GM23248 (cell line): ENCODE results near the gene LRRC55.

ENCODE experiments used
- EZH2 ChIP-seq: fragments of 200-600 bp; sonication (generic); IDR thresholded peaks from 2 replicates; pipeline ENCODE4 v1.6.1; 2018; ENCODE audit warnings: antibody characterized with exemption, mild to moderate bottlenecking; ENCODE audit not compliant: insufficient read depth, poor library complexity, severe bottlenecking
- EZH2phosphoT487 ChIP-seq: fragments of 200-600 bp; sonication (generic); IDR thresholded peaks from 2 replicates; pipeline ENCODE4 v1.6.1; 2018; ENCODE audit warnings: antibody characterized with exemption, moderate library complexity, mild to moderate bottlenecking, low read depth; ENCODE audit not compliant: insufficient read depth

GRCh38 chr11:57199330-57199729, 17.6 kb downstream of the LRRC55 start:
- TF ChIP-seq EZH2phosphoT487 (no peak), EZH2 (no peak)
